Measurements from ENCODE around the gene CLEC9A. TPM values are rescaled to one million over a fixed set of nuclear protein-coding genes. Genes with fewer than 3 reads are reported as not detected.

Gene CLEC9A
- total and polyA plus RNA-seq, 10 of the 15 experiments (the other 5 are each of a cell fraction or from before 2014, with no cell fraction given) = not detected

DNA sequence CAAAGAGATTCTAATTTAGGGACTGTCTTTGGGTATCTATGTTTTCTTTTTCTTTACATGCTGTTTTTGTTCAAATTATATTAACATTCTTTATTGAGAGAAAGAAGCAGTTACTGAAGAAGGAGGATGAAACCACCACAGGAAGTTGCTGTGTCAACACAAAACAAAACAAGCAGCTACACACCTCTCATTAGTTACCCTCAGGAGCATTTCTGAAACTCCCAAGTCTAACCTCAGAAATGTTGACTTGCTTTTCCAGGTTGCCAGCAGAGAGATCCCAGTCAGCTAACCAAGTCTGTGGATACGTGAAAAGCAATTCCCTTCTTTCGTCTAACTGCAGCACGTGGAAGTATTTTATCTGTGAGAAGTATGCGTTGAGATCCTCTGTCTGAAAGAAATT is 34.8 kb downstream of the CLEC9A start:
- SMC1A ChIA-PET (ENCODE audit: uncharacterized antibody, unreplicated experiment) = interaction anchor here (1.0 kb wide), 1 partner anchor 29 kb away, joined by 3 read pairs; no protein-coding TSS in a partner anchor
- Histone ChIP-seq H3K79me2 (ENCODE audit: control insufficient read depth, insufficient read depth, low read length) (no peaks in the 10 kb centered on the region), H3K9ac (ENCODE audit: control insufficient read depth, insufficient read depth, low read length) (no peak overlapping the region), H3K27ac (ENCODE audit: control insufficient read depth, insufficient read depth) (no peak overlapping the region), H3K27me3 (replicated peaks in 1 of 2; ENCODE audit: control insufficient read depth in 2 of 2, insufficient read depth in 2 of 2, low read length in 1 of 2) (no peaks in the 10 kb centered on the region), H3K36me3 (ENCODE audit: control insufficient read depth in 2 of 2, insufficient read depth in 2 of 2, low read length in 1 of 2) (no peaks in the 10 kb centered on the region), H2AFZ (ENCODE audit: control insufficient read depth, low read depth, low read length) (no peak overlapping the region), H3K9me3 (replicated peaks; ENCODE audit: control insufficient read depth, insufficient read depth, low read length) (no peaks in the 10 kb centered on the region), H3K4me2 (ENCODE audit: control insufficient read depth, insufficient read depth) (0 out of 2 replicates have a peak overlapping the region, but pooled peaks have one; percentile 38), H3K4me3 (no peak overlapping the region), H4K20me1 (ENCODE audit: control insufficient read depth, insufficient read depth) (no peaks in the 10 kb centered on the region), H3K4me1 (ENCODE audit: control insufficient read depth, insufficient read depth, low read length) (peaks cover 5% of the 10 kb centered on the region; the same call in 1 of the 2 replicates)
- RAD21 ChIA-PET (ENCODE audit: unreplicated experiment) = no interaction called here
- POLR2A ChIA-PET = interaction anchor here (0.5 kb wide), 1 partner anchor 33 kb away, joined by 4 read pairs; no protein-coding TSS in a partner anchor
- in situ Hi-C loops (cut with MboI) = no loop called here
- FAIRE-seq (no peak), DNase-seq (ENCODE audit: low read depth, low spot score) (no peak), ATAC-seq (no peak)
- CTCF ChIA-PET = no interaction called here
- BruUV-seq (replicated peaks) = no TSS peak
- WGBS (ENCODE audit: insufficient coverage, insufficient replicate concordance, low lambda C conversion rate, missing lambda C conversion rate) = 83% methylated on average over 4 of the region's 4 CpGs
- intact Hi-C loops (cut with micrococcal nuclease; ENCODE audit: unreplicated experiment) = no loop called here
- TF ChIP-seq ESRRA (IDR thresholded peaks at IDR 0.05; ENCODE audit: low read length) (no peak), HCFC1 (IDR thresholded peaks at IDR 0.05; ENCODE audit: low read length) (no peak), POLR2AphosphoS2 (IDR thresholded peaks at IDR 0.05; ENCODE audit: low read depth, low read length) (no peak), EED (IDR thresholded peaks at IDR 0.05; ENCODE audit: low read depth) (no peak), IRF4 (IDR thresholded peaks at IDR 0.05; ENCODE audit: low read depth, low read length) (no peak), NFXL1 (IDR thresholded peaks at IDR 0.05; ENCODE audit: borderline replicate concordance) (no peak), PAX5 (IDR thresholded peaks at IDR 0.05; ENCODE audit: borderline replicate concordance, low read depth, low read length) (no peak), HDAC2 (IDR thresholded peaks at IDR 0.05) (no peak), STAT3 (IDR thresholded peaks at IDR 0.05; ENCODE audit: low read depth, low read length) (no peak), YY1 (IDR thresholded peaks at IDR 0.05; ENCODE audit: low read depth, low read length) (no peak)
- TF ChIP-seq, protein P1, sequence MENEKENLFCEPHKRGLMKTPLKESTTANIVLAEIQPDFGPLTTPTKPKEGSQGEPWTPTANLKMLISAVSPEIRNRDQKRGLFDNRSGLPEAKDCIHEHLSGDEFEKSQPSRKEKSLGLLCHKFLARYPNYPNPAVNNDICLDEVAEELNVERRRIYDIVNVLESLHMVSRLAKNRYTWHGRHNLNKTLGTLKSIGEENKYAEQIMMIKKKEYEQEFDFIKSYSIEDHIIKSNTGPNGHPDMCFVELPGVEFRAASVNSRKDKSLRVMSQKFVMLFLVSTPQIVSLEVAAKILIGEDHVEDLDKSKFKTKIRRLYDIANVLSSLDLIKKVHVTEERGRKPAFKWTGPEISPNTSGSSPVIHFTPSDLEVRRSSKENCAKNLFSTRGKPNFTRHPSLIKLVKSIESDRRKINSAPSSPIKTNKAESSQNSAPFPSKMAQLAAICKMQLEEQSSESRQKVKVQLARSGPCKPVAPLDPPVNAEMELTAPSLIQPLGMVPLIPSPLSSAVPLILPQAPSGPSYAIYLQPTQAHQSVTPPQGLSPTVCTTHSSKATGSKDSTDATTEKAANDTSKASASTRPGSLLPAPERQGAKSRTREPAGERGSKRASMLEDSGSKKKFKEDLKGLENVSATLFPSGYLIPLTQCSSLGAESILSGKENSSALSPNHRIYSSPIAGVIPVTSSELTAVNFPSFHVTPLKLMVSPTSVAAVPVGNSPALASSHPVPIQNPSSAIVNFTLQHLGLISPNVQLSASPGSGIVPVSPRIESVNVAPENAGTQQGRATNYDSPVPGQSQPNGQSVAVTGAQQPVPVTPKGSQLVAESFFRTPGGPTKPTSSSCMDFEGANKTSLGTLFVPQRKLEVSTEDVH (IDR thresholded peaks at IDR 0.05; ENCODE audit: low read depth, partially characterized antibody) = no peak
- TF ChIP-seq, protein P2, sequence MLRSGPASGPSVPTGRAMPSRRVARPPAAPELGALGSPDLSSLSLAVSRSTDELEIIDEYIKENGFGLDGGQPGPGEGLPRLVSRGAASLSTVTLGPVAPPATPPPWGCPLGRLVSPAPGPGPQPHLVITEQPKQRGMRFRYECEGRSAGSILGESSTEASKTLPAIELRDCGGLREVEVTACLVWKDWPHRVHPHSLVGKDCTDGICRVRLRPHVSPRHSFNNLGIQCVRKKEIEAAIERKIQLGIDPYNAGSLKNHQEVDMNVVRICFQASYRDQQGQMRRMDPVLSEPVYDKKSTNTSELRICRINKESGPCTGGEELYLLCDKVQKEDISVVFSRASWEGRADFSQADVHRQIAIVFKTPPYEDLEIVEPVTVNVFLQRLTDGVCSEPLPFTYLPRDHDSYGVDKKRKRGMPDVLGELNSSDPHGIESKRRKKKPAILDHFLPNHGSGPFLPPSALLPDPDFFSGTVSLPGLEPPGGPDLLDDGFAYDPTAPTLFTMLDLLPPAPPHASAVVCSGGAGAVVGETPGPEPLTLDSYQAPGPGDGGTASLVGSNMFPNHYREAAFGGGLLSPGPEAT (IDR thresholded peaks at IDR 0.05; ENCODE audit: low read depth) = no peak
- TF ChIP-seq, protein P3, sequence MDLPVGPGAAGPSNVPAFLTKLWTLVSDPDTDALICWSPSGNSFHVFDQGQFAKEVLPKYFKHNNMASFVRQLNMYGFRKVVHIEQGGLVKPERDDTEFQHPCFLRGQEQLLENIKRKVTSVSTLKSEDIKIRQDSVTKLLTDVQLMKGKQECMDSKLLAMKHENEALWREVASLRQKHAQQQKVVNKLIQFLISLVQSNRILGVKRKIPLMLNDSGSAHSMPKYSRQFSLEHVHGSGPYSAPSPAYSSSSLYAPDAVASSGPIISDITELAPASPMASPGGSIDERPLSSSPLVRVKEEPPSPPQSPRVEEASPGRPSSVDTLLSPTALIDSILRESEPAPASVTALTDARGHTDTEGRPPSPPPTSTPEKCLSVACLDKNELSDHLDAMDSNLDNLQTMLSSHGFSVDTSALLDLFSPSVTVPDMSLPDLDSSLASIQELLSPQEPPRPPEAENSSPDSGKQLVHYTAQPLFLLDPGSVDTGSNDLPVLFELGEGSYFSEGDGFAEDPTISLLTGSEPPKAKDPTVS (IDR thresholded peaks at IDR 0.05; ENCODE audit: low read depth, low read length) = no peak
- TF ChIP-seq, protein P4, sequence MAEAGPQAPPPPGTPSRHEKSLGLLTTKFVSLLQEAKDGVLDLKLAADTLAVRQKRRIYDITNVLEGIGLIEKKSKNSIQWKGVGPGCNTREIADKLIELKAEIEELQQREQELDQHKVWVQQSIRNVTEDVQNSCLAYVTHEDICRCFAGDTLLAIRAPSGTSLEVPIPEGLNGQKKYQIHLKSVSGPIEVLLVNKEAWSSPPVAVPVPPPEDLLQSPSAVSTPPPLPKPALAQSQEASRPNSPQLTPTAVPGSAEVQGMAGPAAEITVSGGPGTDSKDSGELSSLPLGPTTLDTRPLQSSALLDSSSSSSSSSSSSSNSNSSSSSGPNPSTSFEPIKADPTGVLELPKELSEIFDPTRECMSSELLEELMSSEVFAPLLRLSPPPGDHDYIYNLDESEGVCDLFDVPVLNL (IDR thresholded peaks at IDR 0.05; ENCODE audit: low read depth, low read length) = no peak
- TF ChIP-seq, protein P5, sequence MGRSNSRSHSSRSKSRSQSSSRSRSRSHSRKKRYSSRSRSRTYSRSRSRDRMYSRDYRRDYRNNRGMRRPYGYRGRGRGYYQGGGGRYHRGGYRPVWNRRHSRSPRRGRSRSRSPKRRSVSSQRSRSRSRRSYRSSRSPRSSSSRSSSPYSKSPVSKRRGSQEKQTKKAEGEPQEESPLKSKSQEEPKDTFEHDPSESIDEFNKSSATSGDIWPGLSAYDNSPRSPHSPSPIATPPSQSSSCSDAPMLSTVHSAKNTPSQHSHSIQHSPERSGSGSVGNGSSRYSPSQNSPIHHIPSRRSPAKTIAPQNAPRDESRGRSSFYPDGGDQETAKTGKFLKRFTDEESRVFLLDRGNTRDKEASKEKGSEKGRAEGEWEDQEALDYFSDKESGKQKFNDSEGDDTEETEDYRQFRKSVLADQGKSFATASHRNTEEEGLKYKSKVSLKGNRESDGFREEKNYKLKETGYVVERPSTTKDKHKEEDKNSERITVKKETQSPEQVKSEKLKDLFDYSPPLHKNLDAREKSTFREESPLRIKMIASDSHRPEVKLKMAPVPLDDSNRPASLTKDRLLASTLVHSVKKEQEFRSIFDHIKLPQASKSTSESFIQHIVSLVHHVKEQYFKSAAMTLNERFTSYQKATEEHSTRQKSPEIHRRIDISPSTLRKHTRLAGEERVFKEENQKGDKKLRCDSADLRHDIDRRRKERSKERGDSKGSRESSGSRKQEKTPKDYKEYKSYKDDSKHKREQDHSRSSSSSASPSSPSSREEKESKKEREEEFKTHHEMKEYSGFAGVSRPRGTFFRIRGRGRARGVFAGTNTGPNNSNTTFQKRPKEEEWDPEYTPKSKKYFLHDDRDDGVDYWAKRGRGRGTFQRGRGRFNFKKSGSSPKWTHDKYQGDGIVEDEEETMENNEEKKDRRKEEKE (IDR thresholded peaks at IDR 0.05) = no peak

Measured in GM12878 (cell line).